Astrocyte of the hippocampus (primary cell): ENCODE results near the gene TWF2.
A peak's percentile ranks its signal among the peaks of the same experiment; 100 is the strongest.
"Not testable (repeated sequence)": the region's sequence is repeated elsewhere in the genome, so short reads cannot be mapped to it uniquely, and the experiment has no call there.

ENCODE experiments used
- DNase-seq: peaks from one replicate; pipeline ENCODE4 v3.0.0; 2011; ENCODE audit warnings: low read depth, low spot score

Gene TWF2

GRCh38 chr3:52238761-52239701, at the start of gene TWF2:
TSS of gene TWF2 (minus strand) at chr3:52239158. CDS start at chr3:52239016, 142 bp downstream.
- DNase-seq, result peak; percentile 94

DNA sequence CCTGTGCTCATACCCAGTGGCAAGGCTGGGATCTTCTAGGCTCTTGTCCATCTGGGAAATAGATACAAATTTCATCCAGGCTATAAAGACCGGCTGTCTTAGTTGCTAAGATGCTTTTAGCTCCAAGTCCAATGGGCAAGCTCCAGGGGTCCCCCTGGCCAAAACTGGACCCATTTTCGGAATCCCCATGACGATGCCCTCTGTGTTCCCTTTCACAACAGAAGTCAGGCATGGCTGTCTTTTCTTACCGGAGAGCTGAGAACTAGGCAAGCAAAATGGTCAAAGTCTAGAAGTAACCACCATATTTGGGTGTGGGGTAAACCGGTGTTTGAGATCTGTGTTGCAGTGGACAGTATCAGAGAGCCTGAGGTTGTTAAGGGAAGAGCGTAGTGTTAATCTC, 49.7 kb upstream of the TWF2 start:
- no peak for DNase-seq

DNA sequence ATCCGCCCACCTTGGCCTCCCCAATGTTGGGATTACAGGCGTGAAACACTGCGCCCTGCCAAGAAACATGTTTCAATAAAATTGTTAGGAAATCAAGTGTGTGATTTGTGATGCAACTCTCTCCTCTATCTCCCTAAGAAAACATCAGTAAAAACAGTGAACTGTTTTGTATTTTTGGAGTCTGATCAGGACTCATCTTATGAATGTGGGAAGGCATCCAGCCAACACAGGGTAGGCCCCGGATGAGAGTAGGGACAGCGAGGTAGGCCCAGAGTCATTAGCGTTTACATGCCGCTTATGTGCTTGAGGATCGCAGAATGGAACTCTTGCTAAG, 47.8 kb upstream of the TWF2 start:
- DNase-seq, result peak; percentile 14

- not testable (repeated sequence) for DNase-seq
These were observed 45.1 kb upstream of the TWF2 start for GRCh38 chr3:52284051-52284450.

GRCh38 chr3:52283306-52283705, 44.3 kb upstream of the TWF2 start:
- DNase-seq, result no peak

DNA sequence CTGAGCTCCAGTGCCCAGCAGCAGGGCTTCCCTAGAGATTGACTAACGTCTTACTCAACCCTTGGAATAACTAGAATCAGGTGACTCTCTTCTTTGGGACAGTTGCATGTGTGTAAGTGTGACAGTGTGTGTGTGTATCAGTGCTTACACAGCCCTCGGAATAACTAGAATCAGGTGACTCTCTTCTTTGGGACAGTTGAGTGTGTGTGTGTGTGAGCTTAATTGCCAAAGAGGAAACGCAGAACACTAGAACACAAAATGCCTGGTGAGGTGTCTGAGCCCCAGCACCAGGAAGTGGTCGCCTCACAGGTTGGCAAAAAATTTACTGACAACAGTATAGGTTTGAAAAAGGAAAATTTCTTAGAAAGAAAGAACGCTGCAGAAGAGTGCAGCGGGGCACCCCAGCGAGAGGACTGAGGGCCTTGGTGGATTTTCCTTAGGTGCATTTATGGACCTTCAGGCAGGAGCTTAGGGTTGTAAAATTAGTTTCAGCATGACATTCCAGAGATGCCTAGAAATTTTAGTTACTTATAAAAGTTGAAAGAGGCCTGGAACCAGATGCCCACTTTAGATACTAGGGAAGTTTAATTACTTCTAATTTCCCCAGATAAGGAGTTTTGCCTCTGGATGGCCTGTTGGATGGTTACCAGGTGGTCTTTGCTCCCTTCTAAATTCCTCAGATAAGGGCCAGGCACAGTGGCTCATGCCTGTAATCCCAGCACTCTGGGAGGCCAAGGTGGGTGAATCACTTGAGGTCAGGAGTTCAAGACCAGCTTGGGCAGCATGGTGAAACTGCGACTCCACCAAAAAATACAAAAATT, 43.2 kb upstream of the TWF2 start:
- peak; percentile 36 for DNase-seq

DNA sequence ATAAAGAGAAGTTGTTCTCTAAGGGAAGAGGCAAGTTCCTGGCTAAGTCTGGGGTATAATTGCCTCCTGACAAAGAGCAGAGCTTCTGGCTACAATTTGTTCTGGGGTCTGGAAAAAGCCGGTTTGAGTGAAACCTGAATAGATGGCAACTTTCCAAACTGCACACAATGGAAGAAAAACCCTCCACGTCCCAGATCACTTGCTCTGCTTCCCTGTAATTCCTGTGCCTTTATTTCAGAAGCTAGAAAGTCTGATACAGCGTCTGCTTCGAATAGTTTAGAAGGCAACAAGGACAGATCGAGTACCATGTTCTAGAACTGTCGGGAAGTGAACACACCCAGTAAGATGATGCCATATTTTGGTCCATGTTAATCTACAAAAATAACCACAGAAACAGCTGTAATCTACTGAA, 41.1 kb upstream of the TWF2 start:
- peak; percentile 72 for DNase-seq

DNA sequence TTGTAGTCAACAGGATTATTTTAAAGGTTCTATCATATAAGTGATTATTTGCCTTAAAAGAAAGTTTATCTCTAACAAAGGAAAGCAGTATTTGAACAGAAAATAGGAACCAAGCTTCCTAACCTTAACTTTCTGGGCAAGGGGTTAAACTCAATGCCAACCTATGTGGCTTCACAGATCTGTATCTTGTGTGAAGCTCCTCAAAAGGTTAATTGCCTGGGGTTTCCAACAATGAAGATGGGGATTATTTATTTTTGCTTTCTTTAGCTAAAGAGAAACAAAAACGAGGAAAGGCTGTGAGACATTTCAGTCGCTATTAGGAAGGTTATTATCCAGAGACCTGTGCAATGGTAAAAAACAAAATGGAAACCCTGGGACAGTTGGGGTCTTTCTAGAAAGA, 40.6 kb upstream of the TWF2 start:
- DNase-seq, result no peak

DNA sequence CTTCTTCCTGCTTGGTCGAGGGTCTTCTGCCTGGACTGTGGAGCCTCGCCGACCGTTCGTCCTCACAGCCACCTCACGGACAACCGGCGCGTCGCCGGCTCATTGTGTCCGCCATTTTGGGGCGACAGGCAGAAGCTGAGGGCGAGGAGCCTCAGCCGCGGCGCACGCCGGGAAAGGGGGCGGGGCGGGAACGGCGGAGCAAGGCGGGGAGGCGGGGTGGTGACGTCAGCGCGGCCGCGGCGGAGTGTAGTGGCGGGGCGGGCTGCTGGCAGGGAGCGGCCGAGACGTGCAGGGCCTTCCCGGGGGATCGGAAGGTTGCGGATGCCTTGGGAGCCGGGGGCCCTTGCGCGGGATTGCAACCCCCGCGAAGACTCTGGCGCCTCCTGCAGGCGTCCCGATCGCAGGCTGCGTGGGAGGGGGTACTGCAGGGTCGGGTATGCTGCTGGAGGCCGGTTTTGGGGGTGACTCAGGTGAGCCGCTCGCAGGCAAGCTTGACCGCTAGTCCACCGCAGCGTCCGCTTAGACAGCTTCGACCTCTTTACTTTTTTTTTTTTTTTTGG, 39.6 kb upstream of the TWF2 start, which contains the start of gene WDR82:
WDR82 (minus strand) TSS at position 140 of the 560 bp plus-strand sequence. CDS start 288 bp downstream, outside the sequence.
- DNase-seq, result peak; percentile 98

- no peak for DNase-seq
These were observed 39.1 kb upstream of the TWF2 start for GRCh38 chr3:52277972-52278509.

DNA sequence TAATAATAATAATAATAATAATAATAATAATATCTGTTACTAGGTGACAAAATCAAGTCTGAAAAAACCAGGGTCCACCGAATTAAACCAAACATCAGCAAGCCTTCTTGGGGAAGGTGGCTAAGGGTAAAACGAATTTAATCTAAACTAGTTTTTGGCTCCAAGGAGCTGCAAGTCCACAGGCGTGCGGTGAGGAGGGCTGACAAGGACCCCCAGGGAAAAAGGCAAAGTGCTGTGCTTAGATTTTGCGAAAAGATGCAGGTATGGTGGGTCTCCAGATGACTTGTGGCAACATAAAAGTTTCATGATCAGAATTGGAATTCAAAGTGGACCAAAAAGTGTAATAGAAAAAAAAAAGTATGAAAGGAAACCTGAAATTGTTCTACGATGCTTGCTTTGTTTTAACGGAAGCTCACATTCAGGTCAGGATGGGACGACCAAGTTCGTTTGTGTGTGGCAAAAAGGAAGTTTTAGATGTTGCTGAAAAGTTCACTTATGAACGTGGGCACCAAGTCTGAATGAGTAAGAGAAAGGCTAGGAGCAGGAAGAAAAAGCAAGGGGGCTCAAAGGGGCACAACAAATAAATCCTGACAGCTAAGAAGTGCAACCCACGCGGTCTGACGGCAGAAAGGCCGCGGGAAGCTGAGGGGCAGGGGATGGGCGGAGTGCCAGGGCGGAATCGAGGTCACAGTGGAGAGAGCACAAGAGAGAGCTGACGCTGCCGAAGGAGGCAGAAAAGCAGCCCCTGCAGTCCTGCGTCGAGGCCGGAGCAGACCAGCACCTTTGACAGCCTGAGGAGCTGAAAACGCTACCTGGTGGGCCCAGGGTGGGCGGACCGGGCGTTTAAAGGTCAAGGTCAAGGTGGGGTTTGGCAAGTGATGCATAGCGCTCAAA, 38.4 kb upstream of the TWF2 start:
- peak; percentile 77 for DNase-seq

- not testable (repeated sequence) for DNase-seq
These were observed 35.8 kb upstream of the TWF2 start for GRCh38 chr3:52274781-52275180.

- no peak for DNase-seq
These were observed 33.9 kb upstream of the TWF2 start for GRCh38 chr3:52272831-52273230.

GRCh38 chr3:52272172-52272571, 33.2 kb upstream of the TWF2 start:
- DNase-seq, result not testable (repeated sequence)

DNA sequence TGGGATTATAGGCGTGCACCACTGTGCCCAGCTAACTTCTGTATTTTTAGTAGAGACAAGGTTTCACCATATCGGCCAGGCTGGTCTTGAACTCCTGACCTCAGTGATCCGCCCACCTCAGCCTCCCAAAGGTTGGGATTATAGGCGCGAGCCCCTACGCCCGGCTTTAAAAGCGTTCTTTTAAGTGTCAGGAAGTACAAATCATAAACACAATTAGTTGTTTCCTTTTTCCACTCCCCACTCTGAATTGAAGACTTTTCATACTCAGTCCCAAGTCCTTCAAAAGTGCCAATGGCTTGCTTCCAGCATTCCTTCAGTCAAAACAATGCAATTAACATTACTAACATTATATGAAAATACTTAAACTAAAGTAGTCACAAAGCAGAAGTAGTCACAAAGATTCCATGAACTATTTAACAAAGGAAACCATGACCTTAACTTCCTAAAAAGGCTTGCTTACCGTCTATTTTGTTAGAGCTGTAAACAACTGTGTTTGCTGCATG, 31.3 kb upstream of the TWF2 start:
- DNase-seq, result no peak

DNA sequence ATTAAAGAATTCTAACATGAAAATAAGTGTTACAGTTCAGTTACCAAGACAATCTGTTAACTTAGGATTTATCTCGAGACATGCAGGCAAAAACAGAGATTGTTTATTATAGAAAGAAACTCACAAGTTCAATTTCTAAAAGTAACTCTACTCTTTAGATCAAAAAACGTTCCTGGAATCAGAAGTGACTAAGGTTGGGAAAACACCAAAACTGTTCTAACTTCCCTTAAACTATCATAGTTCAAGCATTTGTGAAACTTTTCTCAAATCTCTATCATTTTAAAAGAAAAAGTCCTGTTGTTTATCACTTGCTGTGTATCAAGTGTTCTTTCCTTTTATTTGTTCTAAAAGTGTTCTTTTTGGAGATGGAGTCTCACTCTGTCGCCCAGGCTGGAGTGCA, 30.8 kb upstream of the TWF2 start:
- no peak for DNase-seq

DNA sequence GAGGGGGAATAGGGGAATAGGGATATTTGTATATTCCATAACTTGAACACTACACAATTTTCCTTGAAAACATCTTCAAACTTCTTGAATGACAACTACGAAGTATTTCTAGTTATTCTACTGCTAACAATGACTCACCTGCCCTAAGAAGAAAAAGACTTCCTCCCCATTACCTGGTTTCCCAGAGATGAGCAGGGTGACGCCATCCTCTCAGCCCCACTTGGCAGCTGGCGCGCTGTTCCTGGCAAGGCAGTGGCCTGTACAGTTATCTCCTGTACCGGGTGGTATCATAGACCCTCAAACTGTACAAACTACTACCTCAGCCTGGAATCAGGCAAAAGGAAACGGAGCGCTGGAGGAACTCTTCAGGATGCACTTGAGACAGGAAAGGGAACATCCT, 29.1 kb upstream of the TWF2 start:
- no peak for DNase-seq

DNA sequence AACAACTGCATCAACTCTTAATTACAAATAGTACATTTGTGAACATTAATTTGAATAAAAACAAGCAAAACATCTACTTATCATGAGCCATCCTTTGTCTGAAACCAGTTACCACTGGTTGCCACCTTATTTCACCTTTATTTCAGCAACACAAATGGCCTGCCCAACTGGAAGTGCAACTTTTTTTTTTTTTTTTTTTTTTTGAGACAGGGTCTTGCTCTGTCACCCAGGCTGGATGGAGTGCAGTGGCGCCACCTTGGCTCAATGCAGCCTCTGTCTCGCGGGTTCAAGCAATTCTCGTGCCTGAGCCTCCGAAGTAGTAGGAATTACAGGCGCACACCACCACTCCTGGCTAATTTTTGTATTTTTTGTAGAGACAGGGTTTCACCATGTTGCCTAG, 26.4 kb upstream of the TWF2 start:
- no peak for DNase-seq

GRCh38 chr3:52262447-52262846, 23.5 kb upstream of the TWF2 start:
- no peak for DNase-seq

DNA sequence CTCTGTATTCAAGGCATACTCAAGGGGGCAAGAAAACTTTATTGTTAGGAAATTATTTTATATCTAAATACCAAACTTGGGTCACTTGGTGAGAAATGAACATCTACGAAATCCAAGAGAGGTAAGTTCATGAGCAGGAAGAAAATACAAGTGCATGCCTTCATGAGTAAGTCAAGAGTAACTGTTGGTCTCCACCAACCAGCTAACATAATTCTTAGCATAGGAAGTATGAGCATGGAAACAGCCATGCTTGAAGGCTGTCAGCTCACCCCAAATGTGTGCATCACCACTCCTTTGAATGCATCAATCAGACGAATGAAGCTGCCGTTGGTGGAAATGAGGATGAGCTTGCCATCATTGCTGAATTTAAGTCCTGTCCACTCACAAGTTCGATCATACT, 20.5 kb upstream of the TWF2 start:
- DNase-seq, result no peak

GRCh38 chr3:52259035-52259434, 20.1 kb upstream of the TWF2 start:
- DNase-seq, result no peak
